B cell (primary cell): ENCODE measurements around the gene DMRT1. TPM values are rescaled to one million over a fixed set of nuclear protein-coding genes. Genes with fewer than 3 reads are reported as not detected.

Experiments used
- ATAC-seq: fragments of 200-7000 bp; cut with Tn5 transposase; one replicate; pipeline ENCODE4 v1.10.0; 2021; ENCODE audit warnings: low read depth, mild to moderate bottlenecking, moderate number of reproducible peaks, moderate library complexity
- CTCF ChIA-PET: fragments of 350-600 bp; sonication (Branson Sonifier 250); formaldehyde crosslinking; loops from one replicate; lab custom pipeline; 2021; ENCODE audit warnings: antibody characterized with exemption, inconsistent platforms; lab: Charles Lee
- POLR2A ChIA-PET: fragments of 350-600 bp; sonication (Branson Sonifier 250); formaldehyde crosslinking; loops from one replicate; lab custom pipeline; 2021; ENCODE audit warnings: antibody characterized with exemption; lab: Charles Lee
- DNase-seq: peaks from one replicate; pipeline ENCODE4 v3.0.0; 2013
- H2AFZ ChIP-seq: 2 replicates; pipeline ENCODE4 v1.6.1; 2012; ENCODE audit warnings: mild to moderate bottlenecking, low read depth, low read length; ENCODE audit not compliant: insufficient read depth, poor library complexity, severe bottlenecking
- H3K27ac ChIP-seq, 2 donors: 1 replicate in 1 of 2; 2 replicates in 1 of 2; pipeline ENCODE4 v1.5.1; 2012 to 2013; ENCODE audit warnings: low read length in 2 of 2, mild to moderate bottlenecking in 2 of 2, moderate library complexity in 1 of 2
- H3K27me3 ChIP-seq, 4 experiments: fragments of 200-600 bp in 1 of 4; sonication (generic) in 1 of 4; replicated peaks in 1 of 4; 1 replicate in 2 of 4; 2 replicates in 2 of 4; pipeline versions ENCODE4 v1.6.1 to v1.7.0; 2013 to 2016; ENCODE audit warnings: low read length in 3 of 4, mild to moderate bottlenecking in 2 of 4, mixed read lengths in 1 of 4, moderate library complexity in 1 of 4; ENCODE audit not compliant: insufficient read depth in 4 of 4, control insufficient read depth in 3 of 4; ENCODE audit errors: control extremely low read depth in 1 of 4
- H3K36me3 ChIP-seq, 2 experiments: replicated peaks in 1 of 2; 1 replicate in 1 of 2; 2 replicates in 1 of 2; pipeline versions ENCODE4 v1.6.1 to v1.7.1; 2013; ENCODE audit warnings: low read length in 1 of 2; ENCODE audit not compliant: insufficient read depth in 2 of 2, control insufficient read depth in 1 of 2; ENCODE audit errors: control extremely low read depth in 1 of 2, extremely low read depth in 1 of 2
- H3K4me1 ChIP-seq, 2 donors: fragments of 200-600 bp in 1 of 2; sonication (generic) in 1 of 2; 1 replicate in 1 of 2; 2 replicates in 1 of 2; pipeline versions ENCODE4 v1.5.1 to v1.6.1; 2013 to 2017; ENCODE audit warnings: low read length in 2 of 2; ENCODE audit not compliant: control insufficient read depth in 2 of 2, insufficient read depth in 2 of 2
- H3K4me2 ChIP-seq: replicated peaks from 2 replicates; pipeline ENCODE3; 2012; ENCODE audit warnings: mild to moderate bottlenecking, low read depth, low read length; ENCODE audit not compliant: poor library complexity, severe bottlenecking
- H3K4me3 ChIP-seq, 5 experiments: fragments of 200-600 bp in 1 of 5; sonication (generic) in 1 of 5; 1 replicate in 3 of 5; 2 replicates in 2 of 5; pipeline versions ENCODE4 v1.5.1 to v1.7.0; 2011 to 2016; ENCODE audit warnings: low read length in 4 of 5, mild to moderate bottlenecking in 4 of 5, low read depth in 2 of 5, control low read depth in 1 of 5, moderate library complexity in 1 of 5; ENCODE audit not compliant: insufficient read depth in 1 of 5; ENCODE audit errors: control extremely low read depth in 1 of 5, extremely low read depth in 1 of 5
- H3K79me2 ChIP-seq: fragments of 200-600 bp; sonication (generic); one replicate; pipeline ENCODE4 v1.6.0; 2016; ENCODE audit warnings: low read length; ENCODE audit not compliant: control insufficient read depth, insufficient read depth
- H3K9ac ChIP-seq: fragments of 200-600 bp; sonication (generic); 2 replicates; pipeline ENCODE4 v1.6.1; 2017; ENCODE audit warnings: mild to moderate bottlenecking, low read length, moderate library complexity
- H3K9me3 ChIP-seq, 3 donors: one replicate each; pipeline versions ENCODE4 v1.6.1 to v1.7.1; 2013; ENCODE audit warnings: low read length in 2 of 3; ENCODE audit not compliant: control insufficient read depth in 2 of 3, insufficient read depth in 1 of 3; ENCODE audit errors: control extremely low read depth in 1 of 3
- H4K20me1 ChIP-seq: 2 replicates; pipeline ENCODE4 v1.6.0; 2012; ENCODE audit warnings: mild to moderate bottlenecking, low read length; ENCODE audit not compliant: insufficient read depth, control insufficient read depth, poor library complexity, severe bottlenecking
- H3K27ac Mint-ChIP-seq: one replicate; pipeline ENCODE4 v1.8.0; 2021; ENCODE audit warnings: mixed read lengths
- H3K27me3 Mint-ChIP-seq: one replicate; pipeline ENCODE4 v1.8.0; 2021; ENCODE audit warnings: mixed read lengths
- H3K4me1 Mint-ChIP-seq: one replicate; pipeline ENCODE4 v1.8.0; 2021; ENCODE audit warnings: mixed read lengths
- H3K4me3 Mint-ChIP-seq: one replicate; pipeline ENCODE4 v1.8.0; 2021; ENCODE audit warnings: mixed read lengths
- H3K9me3 Mint-ChIP-seq: one replicate; pipeline ENCODE4 v1.8.0; 2022; ENCODE audit warnings: mixed read lengths; ENCODE audit not compliant: insufficient read depth
- EZH2 ChIP-seq: IDR thresholded peaks from 2 replicates; pipeline ENCODE4 v1.6.1; 2012; ENCODE audit warnings: borderline replicate concordance, low read depth, mild to moderate bottlenecking, moderate library complexity, low read length; ENCODE audit not compliant: insufficient read depth, poor library complexity, severe bottlenecking
- WGBS: methylation state at CpG from one replicate; pipeline ENCODE4 v1.1.5; 2013; ENCODE audit warnings: missing lambda C conversion rate; ENCODE audit not compliant: insufficient coverage; 5-methylcytosine and 5-hydroxymethylcytosine counted together
- intact Hi-C: fragments of 100-400 bp; cut with micrococcal nuclease; formaldehyde crosslinking; loops from one replicate; pipeline ENCODE4 v1.10.0; 2022
- polyA plus RNA-seq: library from polyadenylated mRNA; depleted of rRNA; stranded (reverse); fragments of >200 nt; gene quantifications from 2 replicates; pipeline ENCODE4 v1.2.3, GENCODE V29; 2012
- total RNA-seq, 2 donors: library from RNA; stranded (reverse); fragments of 120-200 nt in 1 of 2; gene quantifications; 1 replicate in 1 of 2; 2 replicates in 1 of 2; pipeline versions ENCODE4 v1.2.3 to v1.2.4, GENCODE V29; 2013 to 2022
- TF ChIP-seq, protein P1 (sequence below): fragments of 200-600 bp; IDR thresholded peaks from one replicate; pipeline ENCODE4 v1.8.0; 2022; ENCODE audit warnings: antibody characterized with exemption, mild to moderate bottlenecking

Gene DMRT1
- total and polyA plus RNA-seq, 2 donors (not counting 1 experiment from before 2014, with no cell fraction given), result not detected

DNA sequence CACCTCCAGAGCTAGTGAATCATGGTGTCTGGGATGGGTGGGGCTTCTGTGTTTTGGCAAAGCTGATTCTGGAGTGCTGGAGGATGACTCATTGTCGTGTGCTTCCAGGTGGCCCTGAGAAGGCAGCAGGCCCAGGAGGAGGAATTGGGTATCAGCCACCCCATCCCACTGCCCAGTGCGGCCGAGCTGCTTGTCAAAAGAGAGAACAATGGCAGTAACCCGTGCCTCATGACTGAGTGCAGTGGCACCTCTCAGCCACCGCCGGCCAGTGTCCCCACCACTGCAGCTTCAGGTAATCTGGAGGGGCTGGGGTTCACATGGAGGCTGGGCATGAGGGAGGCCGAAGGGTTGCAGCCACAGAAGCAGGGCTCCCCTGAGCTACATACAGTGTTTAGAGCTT, 5.4 kb downstream of the DMRT1 start:
- POLR2A ChIA-PET, result no interaction called here

DNA sequence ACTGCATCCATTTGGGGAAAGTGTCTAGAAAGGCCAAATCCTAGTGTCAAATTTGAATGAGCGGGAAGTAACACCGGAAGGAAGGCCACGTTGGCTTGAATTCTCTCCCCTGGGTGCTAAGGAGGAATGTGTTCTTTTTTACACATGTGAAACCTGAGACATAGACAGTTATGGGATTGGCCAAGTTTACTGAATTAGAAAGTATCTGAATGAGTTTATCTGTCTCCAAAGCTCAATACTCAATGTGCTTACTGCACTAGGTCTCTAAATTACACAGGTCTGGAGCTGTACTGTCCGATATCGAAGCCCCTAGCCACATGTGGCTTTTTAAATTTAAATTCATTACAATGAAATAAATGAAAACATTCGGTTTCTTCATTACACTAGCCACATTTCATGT, 6.0 kb downstream of the DMRT1 start:
- CTCF ChIA-PET, result interaction anchor here (1.0 kb wide), 1 partner anchor 161 kb away, joined by 3 read pairs; no protein-coding TSS in a partner anchor

More for the DNA sequence above, 5.4 kb downstream of the DMRT1 start:
- intact Hi-C loops, result no loop called here
- no peak overlapping the region for H3K27ac Mint-ChIP-seq
- Histone ChIP-seq H3K27ac (no peak overlapping the region), H3K9me3 (peaks cover 0 to 12% (median 4%) of the 10 kb centered on the region in 3 donors), H3K4me1 (peaks cover 3 to 9% of the 10 kb centered on the region in 2 donors), H3K4me2 (no peak overlapping the region), H3K9ac (no peak overlapping the region), H3K4me3 (no peak overlapping the region), H3K79me2 (no peaks in the 10 kb centered on the region), H3K27me3 (peaks cover 0 to 46% (median 31%) of the 10 kb centered on the region in 4 experiments), H3K36me3 (no peaks in the 10 kb centered on the region), H2AFZ (no peak overlapping the region), H4K20me1 (no peaks in the 10 kb centered on the region)
- peaks cover 2% of the 10 kb centered on the region for H3K4me1 Mint-ChIP-seq
- H3K4me3 Mint-ChIP-seq, result no peak overlapping the region
- peaks cover 48% of the 10 kb centered on the region for H3K27me3 Mint-ChIP-seq
- CTCF ChIA-PET, result no interaction called here
- no peaks in the 10 kb centered on the region for H3K9me3 Mint-ChIP-seq
- WGBS, result 84% methylated on average over 5 of the region's 7 CpGs
- TF ChIP-seq, protein P1, sequence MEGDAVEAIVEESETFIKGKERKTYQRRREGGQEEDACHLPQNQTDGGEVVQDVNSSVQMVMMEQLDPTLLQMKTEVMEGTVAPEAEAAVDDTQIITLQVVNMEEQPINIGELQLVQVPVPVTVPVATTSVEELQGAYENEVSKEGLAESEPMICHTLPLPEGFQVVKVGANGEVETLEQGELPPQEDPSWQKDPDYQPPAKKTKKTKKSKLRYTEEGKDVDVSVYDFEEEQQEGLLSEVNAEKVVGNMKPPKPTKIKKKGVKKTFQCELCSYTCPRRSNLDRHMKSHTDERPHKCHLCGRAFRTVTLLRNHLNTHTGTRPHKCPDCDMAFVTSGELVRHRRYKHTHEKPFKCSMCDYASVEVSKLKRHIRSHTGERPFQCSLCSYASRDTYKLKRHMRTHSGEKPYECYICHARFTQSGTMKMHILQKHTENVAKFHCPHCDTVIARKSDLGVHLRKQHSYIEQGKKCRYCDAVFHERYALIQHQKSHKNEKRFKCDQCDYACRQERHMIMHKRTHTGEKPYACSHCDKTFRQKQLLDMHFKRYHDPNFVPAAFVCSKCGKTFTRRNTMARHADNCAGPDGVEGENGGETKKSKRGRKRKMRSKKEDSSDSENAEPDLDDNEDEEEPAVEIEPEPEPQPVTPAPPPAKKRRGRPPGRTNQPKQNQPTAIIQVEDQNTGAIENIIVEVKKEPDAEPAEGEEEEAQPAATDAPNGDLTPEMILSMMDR, result no peak
- no peak for TF ChIP-seq EZH2
- DNase-seq (no peak), ATAC-seq (no peak)

More for the DNA sequence above, 6.0 kb downstream of the DMRT1 start:
- Mint-ChIP-seq H3K9me3 (no peaks in the 10 kb centered on the region), H3K27ac (no peak overlapping the region), H3K4me1 (peaks cover 2% of the 10 kb centered on the region), H3K4me3 (no peak overlapping the region), H3K27me3 (peaks cover 51% of the 10 kb centered on the region)
- no peak overlapping the region for H3K4me3 ChIP-seq
- no peaks in the 10 kb centered on the region for H3K36me3 ChIP-seq
- DNase-seq (no peak), ATAC-seq (no peak)
- no peak overlapping the region for H2AFZ ChIP-seq
- peaks cover 3 to 7% of the 10 kb centered on the region in 2 donors for H3K4me1 ChIP-seq
- TF ChIP-seq EZH2, result no peak
- TF ChIP-seq, protein P1, result no peak
- H3K9me3 ChIP-seq, result peaks cover 0 to 7% (median 4%) of the 10 kb centered on the region in 3 donors
- WGBS, result 29% methylated on average over 3 of the region's 6 CpGs
- no peaks in the 10 kb centered on the region for H3K79me2 ChIP-seq
- POLR2A ChIA-PET, result no interaction called here
- peaks cover 0 to 44% (median 29%) of the 10 kb centered on the region in 4 experiments for H3K27me3 ChIP-seq
- intact Hi-C loops, result no loop called here
- H3K9ac ChIP-seq, result no peak overlapping the region
- no peak overlapping the region for H3K4me2 ChIP-seq
- H3K27ac ChIP-seq, result no peak overlapping the region
- H4K20me1 ChIP-seq, result no peaks in the 10 kb centered on the region
